HG02970 (cell line): ENCODE results near the gene FABP6.
"Not testable (repeated sequence)": the region's sequence is repeated elsewhere in the genome, so short reads cannot be mapped to it uniquely, and the experiment has no call there.

ENCODE experiments used
- ATAC-seq: cut with Tn5 transposase; IDR thresholded peaks from one replicate; pipeline ENCODE4 v1.9.1; 2021; ENCODE audit warnings: mild to moderate bottlenecking, moderate library complexity, moderate number of reproducible peaks; ENCODE audit not compliant: unreplicated experiment, low FRiP score

Gene FABP6, protein sequence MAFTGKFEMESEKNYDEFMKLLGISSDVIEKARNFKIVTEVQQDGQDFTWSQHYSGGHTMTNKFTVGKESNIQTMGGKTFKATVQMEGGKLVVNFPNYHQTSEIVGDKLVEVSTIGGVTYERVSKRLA

DNA sequence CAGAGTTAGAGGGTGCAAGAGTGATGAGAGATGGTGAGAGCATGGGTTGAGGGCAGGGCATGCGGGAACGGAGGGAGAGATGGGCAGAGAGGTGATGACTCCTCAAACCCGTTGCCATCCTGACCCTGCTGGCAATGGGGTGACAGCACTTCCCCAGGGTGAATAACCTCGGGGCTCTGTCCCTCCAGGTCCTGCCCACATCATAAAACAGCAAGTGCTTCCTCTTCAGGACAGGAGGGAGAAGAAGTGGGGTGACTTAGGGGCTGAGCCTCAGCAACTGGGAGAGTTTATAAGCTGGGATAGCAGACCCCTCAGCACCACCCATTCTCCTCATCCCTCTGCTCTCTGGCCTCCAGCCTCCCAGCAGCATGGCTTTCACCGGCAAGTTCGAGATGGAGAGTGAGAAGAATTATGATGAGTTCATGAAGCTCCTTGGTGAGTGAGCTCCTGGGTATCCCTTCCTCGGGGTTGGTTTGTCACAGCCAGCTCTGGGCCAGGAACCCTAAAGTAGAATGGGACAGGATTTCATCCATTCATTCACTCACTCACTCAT lies at the start of gene FABP6:
Gene FABP6 (plus strand): TSS at position 317 of the 553 bp plus-strand sequence. CDS start 52 bp downstream, at position 369.
- no peak for ATAC-seq

DNA sequence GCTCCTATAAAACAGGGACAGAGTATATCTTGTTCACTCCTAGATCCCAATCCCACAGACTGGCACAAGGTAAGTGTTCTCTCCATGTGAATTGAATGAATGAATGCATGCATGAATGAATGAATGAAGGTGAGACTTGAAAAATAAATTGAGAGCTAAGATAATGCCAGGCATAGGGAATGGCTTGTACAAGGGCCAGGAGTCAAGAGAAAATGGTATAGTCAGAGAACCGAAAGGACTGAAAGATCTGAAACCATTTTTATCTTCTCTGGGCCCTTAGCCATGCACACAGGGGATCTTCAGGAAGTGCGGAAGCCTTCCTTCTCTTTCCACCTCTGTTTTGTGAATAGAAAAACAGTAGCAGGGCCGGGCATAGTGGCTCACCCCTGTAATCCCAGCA lies 48.4 kb upstream of the FABP6 start:
- no peak for ATAC-seq

DNA sequence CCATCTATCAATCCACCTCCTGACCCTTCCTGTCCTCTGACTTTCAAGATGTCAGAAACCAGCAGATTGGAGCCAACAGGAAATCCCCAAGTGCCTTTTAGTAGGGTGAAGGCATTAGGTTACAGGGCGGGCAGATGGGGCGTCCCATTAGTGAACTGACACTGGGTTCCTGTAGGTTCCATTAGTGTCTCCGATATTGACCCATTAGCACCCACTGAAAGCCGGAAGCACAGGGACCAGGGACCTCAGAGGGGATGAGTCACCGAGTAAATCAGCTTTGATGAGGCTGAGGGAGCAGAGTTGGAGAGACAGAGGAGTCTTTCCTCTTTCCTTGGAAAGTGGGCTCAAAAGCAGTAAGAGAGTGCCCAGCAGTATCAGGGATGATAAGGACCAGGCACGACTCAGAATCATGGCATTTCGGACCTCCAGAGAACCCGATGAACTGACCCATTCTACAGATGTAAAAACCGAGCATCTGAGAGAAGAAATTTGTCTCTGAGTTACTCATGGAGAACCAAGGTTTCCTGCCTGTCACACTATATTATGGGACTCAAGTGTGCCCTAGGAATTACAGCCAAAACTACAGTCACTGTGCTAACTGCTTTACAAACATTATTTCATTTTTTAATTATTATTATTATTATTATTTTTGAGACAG lies 47.2 kb upstream of the FABP6 start:
- no peak for ATAC-seq

DNA sequence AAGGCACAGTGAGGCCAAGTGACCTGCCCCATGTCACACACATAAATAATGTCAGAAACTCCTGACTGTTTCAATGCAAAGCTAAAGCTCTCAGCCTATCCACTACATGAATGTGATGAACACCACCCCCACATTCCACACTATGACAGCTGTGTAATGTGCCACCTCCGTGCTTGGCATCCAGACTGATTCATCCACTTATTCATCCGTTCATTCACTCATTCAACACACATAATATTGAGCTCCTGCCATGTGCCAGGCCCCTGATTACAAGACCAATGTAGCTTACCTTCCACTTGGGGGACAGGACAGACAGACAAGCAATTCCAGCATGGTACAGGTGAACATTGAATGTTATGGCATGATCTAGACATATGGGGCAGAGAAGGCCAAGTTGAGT lies 46.2 kb upstream of the FABP6 start:
- ATAC-seq = no peak

DNA sequence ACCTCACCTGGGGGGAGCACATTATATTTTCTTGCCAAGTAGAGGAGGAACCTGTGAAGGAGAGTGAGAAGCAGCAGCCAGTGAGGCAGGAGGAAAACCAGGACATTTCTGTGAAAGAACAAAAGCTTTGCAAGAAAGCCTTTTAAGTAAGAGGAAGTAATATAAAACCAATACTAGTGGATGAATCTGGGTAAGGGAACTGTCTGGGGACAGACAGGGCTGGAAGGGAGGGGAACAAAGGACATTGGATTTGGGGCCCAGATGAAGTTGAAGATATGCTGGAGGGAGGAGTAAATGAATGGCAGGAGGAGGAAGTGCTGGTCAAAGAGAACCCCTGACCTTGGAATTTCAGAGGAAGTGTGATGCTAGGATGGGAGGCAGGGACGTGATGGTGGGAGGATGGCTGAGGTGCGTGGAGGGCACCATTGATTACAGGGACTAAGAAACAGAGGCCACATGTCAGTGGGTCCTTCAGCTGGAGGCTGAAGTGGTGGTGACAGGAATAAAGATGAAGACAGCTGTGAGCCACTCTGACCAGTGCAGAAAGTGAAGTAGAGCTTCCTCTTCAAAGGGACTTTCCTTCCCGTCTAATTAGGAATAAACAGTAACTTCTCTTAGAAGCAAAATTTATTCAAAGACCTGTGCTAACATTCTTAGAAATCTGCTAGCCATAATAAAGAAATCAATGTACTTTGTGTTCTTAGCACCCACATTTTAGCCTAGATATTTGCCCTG lies 43.5 kb upstream of the FABP6 start:
- ATAC-seq = no peak

DNA sequence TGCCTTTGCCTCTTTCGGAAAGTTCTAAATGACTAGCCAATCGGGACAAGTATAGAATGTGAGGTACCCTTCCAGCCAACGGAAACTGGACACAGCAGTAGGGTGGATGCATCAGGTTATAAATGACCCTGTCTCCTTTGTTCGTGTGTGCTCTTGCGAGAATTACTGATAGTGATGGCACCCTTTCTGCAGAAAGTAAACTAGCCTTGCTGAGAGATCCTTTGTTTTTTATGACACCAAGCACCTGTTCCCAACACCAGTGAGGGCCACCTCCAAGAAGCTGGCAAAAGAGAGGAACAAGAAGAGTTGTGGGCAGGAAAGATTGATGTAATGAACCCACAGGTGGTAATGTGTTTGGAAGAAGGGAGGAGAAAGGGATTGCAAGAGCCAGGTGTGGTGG lies 42.8 kb upstream of the FABP6 start:
- no peak for ATAC-seq

DNA sequence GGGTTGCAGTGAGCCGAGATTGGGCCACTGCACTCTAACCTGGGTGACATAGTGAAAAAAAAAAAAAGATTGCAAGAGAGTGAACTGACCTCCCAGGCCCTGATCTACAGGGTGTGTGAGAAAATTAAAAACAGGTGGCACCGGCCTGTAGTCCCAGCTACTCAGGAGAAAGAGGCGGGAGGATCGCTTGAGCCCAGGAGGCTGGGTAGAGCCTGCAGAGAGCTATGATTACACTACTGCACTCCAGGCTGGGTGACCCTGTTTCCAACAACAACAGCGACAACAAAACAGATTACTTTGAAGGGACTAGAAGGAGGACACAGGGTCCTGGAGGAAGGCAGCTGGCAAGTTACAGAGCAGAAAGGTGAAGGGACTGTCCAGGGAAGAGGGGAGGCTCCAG lies 42.2 kb upstream of the FABP6 start:
- no peak for ATAC-seq

DNA sequence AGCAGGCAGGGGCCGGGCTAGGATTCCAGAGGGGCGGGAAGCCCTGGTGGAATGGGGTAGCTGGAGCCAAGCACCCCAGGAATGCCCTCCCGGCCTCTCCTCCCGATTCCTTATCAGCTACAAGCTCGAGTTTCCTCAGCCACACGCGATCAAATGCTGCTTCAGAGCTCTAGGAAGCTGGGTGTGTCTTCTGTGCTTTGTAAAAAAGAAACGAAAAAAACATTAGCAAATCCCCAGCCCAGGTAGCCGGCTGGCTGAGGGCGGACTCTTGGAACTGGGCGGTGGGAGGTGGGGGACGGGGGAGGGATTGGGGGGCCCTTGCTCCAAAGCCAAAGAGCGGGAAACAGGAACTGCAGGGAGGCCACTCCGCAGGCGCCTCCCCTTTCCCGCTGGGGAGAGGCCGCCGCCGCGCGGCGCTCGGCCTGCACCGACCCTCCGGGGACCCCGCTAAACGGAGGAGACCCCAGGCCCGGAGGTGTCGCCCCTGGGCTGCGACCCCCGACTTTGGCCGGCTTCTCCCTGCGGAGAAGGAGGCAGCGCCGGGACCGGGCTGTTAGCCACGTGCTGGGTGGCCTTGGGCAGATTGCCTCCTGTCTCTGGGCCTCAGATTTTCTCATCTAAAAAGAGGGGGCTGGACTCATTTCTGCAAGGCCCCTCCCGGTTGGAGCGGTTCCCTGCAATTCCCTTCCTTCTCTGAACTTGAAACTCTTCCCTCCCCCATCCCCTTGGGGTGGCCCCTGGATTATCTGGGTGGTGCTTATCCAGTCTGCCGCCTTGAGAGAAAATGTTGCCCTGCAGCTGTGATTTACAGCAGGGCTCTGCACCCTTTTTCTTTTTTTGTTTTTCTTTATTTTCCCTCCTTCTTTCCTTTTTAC lies 40.9 kb upstream of the FABP6 start:
- ATAC-seq = no peak

DNA sequence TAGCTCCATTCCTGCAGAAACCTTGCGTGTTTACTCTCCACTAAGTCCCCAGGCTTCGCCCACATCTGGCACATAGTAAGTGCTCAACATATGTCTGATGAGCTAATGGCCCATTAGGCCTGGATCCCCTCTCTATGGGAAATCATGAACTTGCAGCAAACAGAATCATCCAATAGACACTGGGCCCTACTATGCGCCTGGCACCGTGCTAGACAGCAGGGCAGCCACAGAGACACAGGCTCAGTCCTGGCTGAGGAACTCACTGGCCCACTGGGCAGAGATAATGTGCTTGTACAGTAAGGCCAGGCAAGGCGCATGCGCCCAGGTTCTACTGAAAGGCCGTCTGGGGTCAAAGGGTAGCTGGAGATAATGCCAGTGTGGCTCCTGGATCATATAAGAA lies 36.9 kb upstream of the FABP6 start:
- no peak for ATAC-seq

DNA sequence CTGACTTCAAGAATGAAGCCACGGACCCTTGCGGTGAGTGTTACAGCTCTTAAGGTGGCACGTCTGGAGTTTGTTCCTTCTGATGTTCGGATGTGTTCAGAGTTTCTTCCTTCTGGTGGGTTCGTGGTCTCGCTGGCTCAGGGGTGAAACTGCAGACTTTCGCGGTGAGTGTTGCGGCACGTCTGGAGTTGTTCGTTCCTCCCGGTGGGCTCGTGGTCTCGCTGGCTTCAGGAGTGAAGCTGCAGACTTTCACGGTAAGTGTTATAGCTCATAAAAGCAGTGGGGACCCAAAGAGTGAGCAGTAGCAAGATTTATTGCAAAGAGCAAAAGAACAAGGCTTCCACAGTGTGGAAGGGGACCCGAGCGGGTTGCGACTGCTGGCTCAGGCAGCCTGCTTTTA lies 36.2 kb upstream of the FABP6 start:
- not testable (repeated sequence) for ATAC-seq

DNA sequence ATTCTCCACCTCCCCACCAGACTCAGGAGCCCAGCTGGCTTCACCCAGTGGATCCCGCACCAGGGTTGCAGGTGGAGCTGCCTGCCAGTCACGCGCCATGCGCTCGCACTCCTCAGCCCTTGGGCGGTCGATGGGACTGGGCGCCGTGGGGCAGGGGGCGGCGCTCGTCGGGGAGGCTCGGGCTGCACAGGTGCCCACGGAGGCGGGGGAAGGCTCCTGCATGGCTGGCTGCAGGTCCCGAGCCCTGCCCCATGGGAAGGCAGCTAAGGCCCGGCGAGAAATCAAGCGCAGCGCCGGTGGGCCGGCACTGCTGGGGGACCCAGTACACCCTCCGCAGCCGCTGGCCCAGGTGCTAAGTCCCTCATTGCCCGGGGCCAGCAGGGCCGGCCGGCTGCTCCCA lies 35.5 kb upstream of the FABP6 start:
- ATAC-seq = not testable (repeated sequence)

DNA sequence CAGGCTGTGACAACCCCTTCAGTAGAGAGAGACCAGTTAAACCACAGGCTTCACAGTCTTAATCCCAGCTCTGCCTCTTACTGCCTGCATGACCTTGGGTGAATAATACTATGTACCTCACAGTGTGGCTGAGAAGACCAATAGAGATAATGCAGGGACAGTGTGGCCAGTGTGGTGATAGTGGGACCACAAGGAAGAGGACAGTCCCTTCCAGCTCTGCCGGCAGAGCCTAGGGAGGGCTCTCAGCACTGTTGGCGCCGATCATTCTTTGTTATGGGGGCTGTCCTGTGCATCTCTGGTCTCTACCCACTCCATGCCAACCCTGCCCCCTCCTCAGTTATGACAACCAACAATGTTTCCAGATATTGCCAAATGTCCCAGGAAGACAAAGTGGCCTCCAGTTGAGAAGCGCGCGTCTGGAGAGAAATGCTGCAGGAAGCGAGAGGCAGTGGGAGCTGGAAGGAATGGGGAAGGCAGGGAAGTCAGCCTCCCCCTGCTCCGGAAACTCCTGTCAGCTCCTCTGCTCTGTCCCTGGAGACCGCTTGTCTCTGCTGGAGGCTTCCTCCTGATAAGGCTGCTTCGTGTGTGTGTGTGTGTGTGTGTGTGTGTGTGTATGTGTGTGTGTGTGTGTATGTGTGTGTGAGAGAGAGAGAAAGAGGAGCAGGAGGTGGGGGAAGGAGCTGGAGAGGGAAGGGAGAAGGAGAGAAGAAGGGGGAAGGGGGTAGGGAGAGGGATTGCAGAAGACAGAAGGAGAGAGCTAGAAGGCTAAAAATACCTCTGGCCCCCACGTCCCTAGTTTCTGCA lies 31.8 kb upstream of the FABP6 start:
- no peak for ATAC-seq

DNA sequence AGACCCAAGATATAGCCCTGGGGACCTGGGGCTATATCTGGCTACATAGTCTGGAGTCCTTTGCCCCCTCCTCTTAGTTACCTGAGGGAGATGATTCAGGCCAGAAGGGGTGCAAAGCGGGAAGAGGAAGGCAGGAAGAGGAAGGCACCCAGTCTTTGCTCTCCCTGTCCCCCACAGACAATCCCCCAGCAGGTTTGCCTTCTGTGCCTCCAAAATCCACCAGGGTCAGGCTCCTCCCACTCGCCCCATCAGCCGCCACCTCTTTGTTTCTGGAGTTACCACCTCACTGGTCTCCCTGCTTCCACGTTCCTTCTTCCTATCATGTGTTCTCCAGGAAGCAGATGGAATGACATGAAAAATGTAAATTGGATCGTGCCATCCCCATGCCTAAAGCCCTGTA lies 31.2 kb upstream of the FABP6 start:
- no peak for ATAC-seq

DNA sequence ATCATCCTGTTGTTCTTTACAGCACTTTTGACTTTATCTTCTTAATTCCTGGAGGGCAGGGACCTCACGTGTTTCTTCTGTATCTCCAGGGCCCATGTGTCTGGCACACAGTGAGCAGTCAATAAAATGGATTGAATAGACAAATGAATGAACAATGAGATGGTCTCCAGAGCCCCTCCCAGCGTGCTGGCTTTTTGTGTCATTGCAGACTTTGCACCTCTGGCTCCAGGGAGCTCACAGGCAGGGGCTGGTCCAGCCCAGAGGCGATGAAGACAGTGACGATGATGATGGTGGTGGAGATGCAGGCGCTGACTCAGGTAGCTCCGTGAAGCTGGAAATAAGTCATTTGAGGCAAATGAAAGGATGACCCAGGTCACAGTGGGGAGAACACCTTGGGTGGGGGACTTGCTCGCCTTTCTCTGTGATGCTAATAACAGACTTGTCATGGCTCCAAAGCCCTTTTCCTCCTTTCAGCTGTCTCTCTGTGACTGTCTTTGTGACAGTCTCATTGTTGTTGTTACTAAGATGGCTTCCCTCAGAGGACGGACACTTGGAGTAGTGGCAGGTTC lies 30.4 kb upstream of the FABP6 start:
- ATAC-seq = no peak

DNA sequence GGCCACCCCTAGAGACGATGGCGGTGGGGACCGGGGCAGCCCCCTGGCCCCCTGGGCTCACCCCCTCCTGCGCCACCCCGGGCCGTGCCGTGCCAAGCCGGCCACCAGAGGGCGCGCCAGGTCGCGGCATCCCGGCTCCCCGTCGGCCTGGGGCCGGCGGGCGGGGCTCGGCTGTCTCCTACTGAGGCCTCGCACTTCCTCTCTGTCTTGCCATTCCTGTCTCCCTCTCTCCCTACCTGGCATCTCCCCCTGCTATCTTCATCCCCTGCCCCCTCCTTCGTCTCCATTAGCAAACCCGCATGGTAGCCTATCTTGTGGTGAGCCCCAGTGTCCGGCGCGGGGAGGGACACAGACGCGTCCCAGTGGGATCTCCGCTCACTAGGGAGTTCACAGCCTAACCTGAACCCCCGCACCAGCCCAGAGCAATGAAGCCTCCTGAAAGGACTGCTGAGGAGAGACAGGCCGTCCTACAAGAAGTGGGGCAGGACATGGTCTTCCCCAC lies 29.8 kb upstream of the FABP6 start:
- peak; percentile 90 for ATAC-seq

DNA sequence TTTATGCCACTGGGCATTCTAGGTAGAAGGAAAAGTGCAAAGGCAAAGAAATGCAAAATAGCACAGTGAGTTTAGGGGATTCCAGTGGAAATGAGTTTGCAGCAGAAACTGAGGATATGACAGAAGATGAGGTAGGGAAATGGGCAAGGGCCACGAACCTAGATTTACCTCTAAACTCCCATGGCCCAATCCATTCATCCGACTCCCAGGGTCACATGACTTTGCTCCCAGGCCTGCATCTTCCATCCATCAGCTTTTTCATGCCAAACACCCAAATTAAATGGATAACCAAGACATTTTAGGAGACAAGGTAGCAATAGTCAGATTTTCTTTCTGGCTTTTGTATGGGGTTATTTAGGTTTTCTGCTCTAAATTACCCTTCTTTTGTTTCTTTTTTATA lies 22.2 kb upstream of the FABP6 start:
- ATAC-seq = no peak

DNA sequence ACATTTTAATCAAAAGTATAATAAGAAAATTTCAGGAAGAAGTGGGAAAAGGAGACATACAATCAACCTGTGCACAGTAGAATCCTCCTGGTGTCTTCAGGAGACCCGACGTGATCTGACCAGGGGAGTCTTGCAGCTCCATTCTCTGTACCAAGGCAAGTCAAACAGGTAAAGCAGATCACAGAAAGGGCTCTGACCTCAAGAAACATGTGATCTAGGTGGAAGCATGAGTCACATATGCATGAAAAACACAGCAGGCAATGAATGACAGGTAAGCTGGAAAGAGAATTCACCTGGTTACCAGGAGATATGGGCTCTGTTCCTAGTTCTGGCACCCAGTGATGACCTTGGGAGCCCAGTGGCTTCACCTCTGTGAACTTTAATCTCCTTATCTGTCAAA lies 19.4 kb upstream of the FABP6 start:
- ATAC-seq = no peak

DNA sequence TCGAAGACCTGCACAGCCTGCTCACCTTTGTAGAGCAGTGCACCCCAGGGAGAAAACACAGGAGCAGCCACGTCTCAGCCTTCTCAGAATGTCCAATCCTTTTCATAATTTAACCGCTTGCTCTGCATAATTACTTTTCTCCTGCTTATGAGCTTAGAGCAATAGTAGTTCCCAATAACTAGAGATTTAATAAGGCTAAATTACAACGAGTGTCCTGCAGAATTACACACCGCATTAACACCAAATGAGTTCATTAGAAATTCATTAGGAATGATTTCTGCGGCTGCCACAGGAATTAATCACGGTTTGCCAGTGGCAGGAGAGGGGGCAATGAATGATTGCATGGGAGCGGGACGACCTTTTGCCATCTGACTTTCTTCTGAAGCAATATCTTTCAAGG lies 18.7 kb upstream of the FABP6 start:
- ATAC-seq = no peak

DNA sequence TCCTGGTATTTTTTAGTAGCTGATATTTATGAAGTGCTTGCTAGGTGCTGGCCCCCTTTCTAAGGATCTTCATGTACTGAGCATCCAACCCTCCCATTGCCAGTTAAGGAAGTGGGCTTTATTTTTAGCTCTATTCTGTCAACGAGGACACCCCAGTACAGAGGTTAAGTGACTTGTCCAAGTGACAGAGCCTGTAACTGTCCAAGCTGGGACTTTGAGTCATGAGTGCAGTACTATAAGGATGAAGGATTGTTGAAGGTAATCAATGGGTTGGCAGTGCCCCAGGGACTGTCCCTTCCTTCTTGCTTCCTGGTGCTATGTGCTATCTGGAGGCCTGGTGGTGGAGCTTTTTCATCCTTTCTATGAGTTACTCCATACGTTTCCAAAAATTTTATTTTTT lies 18.0 kb upstream of the FABP6 start:
- no peak for ATAC-seq
